K562 (cell line): Measurements from ENCODE around the gene ENDOD1. TPM values are rescaled to one million over a fixed set of nuclear protein-coding genes. Genes with fewer than 3 reads are reported as not detected.

Experiments
- ATAC-seq: fragments of 200-7000 bp; cut with Tn5 transposase; 3 replicates; pipeline ENCODE4 v1.9.1; 2020; ENCODE audit warnings: moderate library complexity
- BruUV-seq: library from RNA; stranded (reverse); fragments of 400-500 nt; replicated peaks from 2 replicates; lab custom pipeline; 2021; lab: Mats Ljungman, UMichigan
- CTCF ChIA-PET: fragments of 300-600 bp; formaldehyde crosslinking; extraction: SDS; loops from one replicate; lab custom pipeline; 2021; ENCODE audit warnings: low intra/inter-chr PET ratio; lab: Yijun Ruan, JAX
- POLR2A ChIA-PET: fragments of 300-600, 350-650 bp; sonication (Branson Sonifier 250); formaldehyde crosslinking; extraction: SDS; loops from one replicate; lab custom pipeline; 2021; ENCODE audit warnings: antibody characterized with exemption, inconsistent platforms; lab: Yijun Ruan, JAX
- DNase-seq, 4 experiments: peaks; one replicate each; pipeline versions ENCODE4 v3.0.0 to v3.0.0-alpha.2; 2011 to 2018; ENCODE audit warnings: low spot score in 3 of 4, mixed read lengths in 3 of 4; ENCODE audit errors: extremely low read depth in 1 of 4
- FAIRE-seq: peaks from 2 replicates; lab custom pipeline; 2011; peaks lifted over from hg19 to GRCh38; lab: Jason Lieb, UNC
- H2AFZ ChIP-seq: 2 replicates; pipeline ENCODE4 v1.6.0; 2011; ENCODE audit warnings: low read depth, low read length, control low read depth, inconsistent platforms
- H3K27ac ChIP-seq: fragments of 200-600 bp; 3 replicates; pipeline ENCODE4 v1.8.0; 2011; ENCODE audit warnings: low read depth, mild to moderate bottlenecking, control low read depth, inconsistent platforms, low read length, moderate library complexity, mixed read lengths; ENCODE audit errors: extremely low read depth
- H3K27me3 ChIP-seq, 2 experiments: fragments of 300-600 bp in 1 of 2; 2 replicates in 1 of 2; 3 replicates in 1 of 2; pipeline versions ENCODE4 v1.6.0 to v1.8.0; 2011; ENCODE audit warnings: inconsistent platforms in 2 of 2, low read length in 2 of 2, mild to moderate bottlenecking in 1 of 2, mixed read lengths in 1 of 2, moderate library complexity in 1 of 2; ENCODE audit not compliant: control insufficient read depth in 2 of 2, insufficient read depth in 2 of 2
- H3K36me3 ChIP-seq: fragments of 300-600 bp; 3 replicates; pipeline ENCODE4 v1.8.0; 2011; ENCODE audit warnings: mild to moderate bottlenecking, low read length, inconsistent platforms; ENCODE audit not compliant: control insufficient read depth, insufficient read depth
- H3K4me1 ChIP-seq, 2 experiments: fragments of 200-600 bp in 1 of 2; replicated peaks in 1 of 2; 2 replicates in 1 of 2; 3 replicates in 1 of 2; pipeline versions ENCODE4 v1.5.1 to v1.8.0; 2011; ENCODE audit warnings: inconsistent platforms in 2 of 2, low read length in 2 of 2, mild to moderate bottlenecking in 1 of 2, mixed read lengths in 1 of 2, moderate library complexity in 1 of 2; ENCODE audit not compliant: control insufficient read depth in 2 of 2, insufficient read depth in 2 of 2
- H3K4me2 ChIP-seq: 2 replicates; pipeline ENCODE4 v1.6.1; 2011; ENCODE audit warnings: low read length, control low read depth, inconsistent platforms, mixed read lengths; ENCODE audit not compliant: insufficient read depth
- H3K4me3 ChIP-seq: fragments of 200-600 bp; sonication (generic), shearing (Covaris generic); 2 replicates; pipeline ENCODE4 v1.5.1; 2016; ENCODE audit warnings: control low read depth, inconsistent platforms
- H3K79me2 ChIP-seq: fragments of 200-600 bp; 3 replicates; pipeline ENCODE4 v1.8.0; 2011; ENCODE audit warnings: low read length, inconsistent platforms; ENCODE audit not compliant: control insufficient read depth, insufficient read depth
- H3K9ac ChIP-seq, 2 experiments: 2 replicates each; pipeline versions ENCODE4 v1.6.0 to v1.6.1; 2011; ENCODE audit warnings: low read depth in 2 of 2, low read length in 2 of 2, control low read depth in 1 of 2, inconsistent platforms in 1 of 2, mild to moderate bottlenecking in 1 of 2, mixed read lengths in 1 of 2; ENCODE audit not compliant: insufficient read depth in 1 of 2
- H3K9me1 ChIP-seq: one replicate; pipeline ENCODE4 v1.6.0; 2011; ENCODE audit warnings: inconsistent platforms, mild to moderate bottlenecking, low read length, moderate library complexity; ENCODE audit not compliant: control insufficient read depth, insufficient read depth
- H3K9me3 ChIP-seq: replicated peaks from 2 replicates; pipeline ENCODE4 v1.5.1; 2011; ENCODE audit warnings: low read depth, low read length, inconsistent platforms; ENCODE audit not compliant: control insufficient read depth, insufficient read depth
- H4K20me1 ChIP-seq: replicated peaks from 2 replicates; pipeline ENCODE4 v1.6.1; 2011; ENCODE audit warnings: low read length, inconsistent platforms, mixed read lengths; ENCODE audit not compliant: control insufficient read depth, insufficient read depth
- CBX5 ChIP-seq: IDR thresholded peaks from 2 replicates; pipeline ENCODE4 v1.6.1; 2014; ENCODE audit warnings: low read depth, borderline replicate concordance
- EP300 ChIP-seq: IDR thresholded peaks from 2 replicates; pipeline ENCODE4 v1.6.1; 2012; ENCODE audit warnings: low read length, improper control_type of control experiment
- FOSL1 ChIP-seq: fragments of 200-800 bp; sonication (Bioruptor generic); conservative IDR thresholded peaks from 2 replicates; pipeline ENCODE4 v1.6.1; 2016; ENCODE audit warnings: missing genetic modification characterization, missing compliant biosample characterization
- FOXJ2 ChIP-seq: fragments of 200-800 bp; sonication (Bioruptor generic); IDR thresholded peaks from 2 replicates; pipeline ENCODE4 v1.6.1; 2016; ENCODE audit warnings: missing genetic modification characterization, missing compliant biosample characterization
- GTF2A2 ChIP-seq: IDR thresholded peaks from 2 replicates; pipeline ENCODE4 v1.6.1; 2016; ENCODE audit warnings: mild to moderate bottlenecking, missing genetic modification characterization, missing compliant biosample characterization
- ILF3 ChIP-seq: fragments of 450-650 bp; IDR thresholded peaks from 2 replicates; pipeline ENCODE4 v1.6.1; 2018; ENCODE audit warnings: antibody characterized with exemption, mild to moderate bottlenecking, moderate library complexity, borderline replicate concordance
- RHOXF2B ChIP-seq: fragments of 250-450 bp; sonication (Bioruptor Pico); conservative IDR thresholded peaks from 2 replicates; pipeline ENCODE4 v1.5.1; 2021
- SAFB ChIP-seq: fragments of 200-400 bp; formaldehyde crosslinking; IDR thresholded peaks from 2 replicates; pipeline ENCODE4 v1.6.1; 2017; ENCODE audit warnings: low read depth, low read length, borderline replicate concordance
- ZBTB17 ChIP-seq: fragments of 450-650 bp; formaldehyde crosslinking; IDR thresholded peaks from 2 replicates; pipeline ENCODE4 v1.4.0; 2020; ENCODE audit warnings: mild to moderate bottlenecking
- ZFP36 ChIP-seq: fragments of 150-350 bp; IDR thresholded peaks from 2 replicates; pipeline ENCODE4 v1.6.1; 2018; ENCODE audit warnings: low read length, low read depth; ENCODE audit not compliant: partially characterized antibody
- ZNF57 ChIP-seq: fragments of 450-650 bp; formaldehyde crosslinking; IDR thresholded peaks from 2 replicates; pipeline ENCODE4 v1.4.0; 2020; ENCODE audit warnings: mild to moderate bottlenecking, moderate library complexity
- ZNF75A ChIP-seq: fragments of 450-650 bp; formaldehyde crosslinking; IDR thresholded peaks from 2 replicates; pipeline ENCODE4 v1.4.0; 2020; ENCODE audit warnings: mild to moderate bottlenecking
- WGBS: fragments of 100-300 bp; shearing (Covaris generic); methylation state at CpG from one replicate; pipeline ENCODE4 v1.1.6; 2016; ENCODE audit warnings: low coverage, mixed read lengths; ENCODE audit not compliant: insufficient coverage; ENCODE audit errors: missing lambda C conversion rate; 5-methylcytosine and 5-hydroxymethylcytosine counted together
- in situ Hi-C: fragments of 300-500 bp; cut with MboI; formaldehyde crosslinking; loops from 4 replicates; pipeline ENCODE4 v1.15.0; 2018; ENCODE audit warnings: inconsistent platforms, mixed read lengths
- intact Hi-C: fragments of 100-400 bp; cut with micrococcal nuclease; formaldehyde crosslinking; loops from 2 replicates; pipeline ENCODE4 v1.14.2; 2022
- polyA plus RNA-seq, 8 experiments: library from polyadenylated mRNA; depleted of rRNA in 4 of 8; stranded (reverse) in 5 of 8; unstranded in 3 of 8; fragments of >200 nt; fragmentation: Nextera tagmentation in 2 of 8; fragmentation: Illumina TruSeq in 1 of 8; extraction: Ambion mirVana in 2 of 8; extraction: Trizol in 1 of 8; gene quantifications; 2 replicates each; pipeline versions ENCODE4 v1.2.1 to v1.2.3, GENCODE V29; 2011 to 2014; ENCODE audit warnings: inconsistent platforms in 1 of 8, missing spikeins in 1 of 8
- total RNA-seq, 7 experiments: library from RNA; depleted of rRNA in 6 of 7; stranded (reverse); fragments of >200 nt in 6 of 7; fragmentation: Illumina TruSeq in 2 of 7; extraction: Trizol in 2 of 7; gene quantifications; 2 replicates each; pipeline versions ENCODE4 v1.2.1 to v1.2.3, GENCODE V29; 2011 to 2021; ENCODE audit warnings: low replicate concordance in 1 of 7
- TF ChIP-seq, protein P1 (sequence below), 2 experiments: IDR thresholded peaks; 2 replicates each; pipeline ENCODE4 v1.6.1; 2012; ENCODE audit warnings: improper control_type of control experiment in 2 of 2, low read depth in 2 of 2, low read length in 2 of 2, borderline replicate concordance in 1 of 2
- TF ChIP-seq, protein P2 (sequence below): sonication (generic); formaldehyde crosslinking; IDR thresholded peaks from 2 replicates; pipeline ENCODE4 v1.8.0; 2022; ENCODE audit warnings: missing genetic modification reagents, mild to moderate bottlenecking, moderate library complexity, borderline replicate concordance

Gene ENDOD1
- total and polyA plus RNA-seq, 9 of the 15 experiments (the other 6 are each of a cell fraction or from before 2014, with no cell fraction given): 4.2 to 11.8 (median 9.3) TPM

- TF ChIP-seq, protein P1, sequence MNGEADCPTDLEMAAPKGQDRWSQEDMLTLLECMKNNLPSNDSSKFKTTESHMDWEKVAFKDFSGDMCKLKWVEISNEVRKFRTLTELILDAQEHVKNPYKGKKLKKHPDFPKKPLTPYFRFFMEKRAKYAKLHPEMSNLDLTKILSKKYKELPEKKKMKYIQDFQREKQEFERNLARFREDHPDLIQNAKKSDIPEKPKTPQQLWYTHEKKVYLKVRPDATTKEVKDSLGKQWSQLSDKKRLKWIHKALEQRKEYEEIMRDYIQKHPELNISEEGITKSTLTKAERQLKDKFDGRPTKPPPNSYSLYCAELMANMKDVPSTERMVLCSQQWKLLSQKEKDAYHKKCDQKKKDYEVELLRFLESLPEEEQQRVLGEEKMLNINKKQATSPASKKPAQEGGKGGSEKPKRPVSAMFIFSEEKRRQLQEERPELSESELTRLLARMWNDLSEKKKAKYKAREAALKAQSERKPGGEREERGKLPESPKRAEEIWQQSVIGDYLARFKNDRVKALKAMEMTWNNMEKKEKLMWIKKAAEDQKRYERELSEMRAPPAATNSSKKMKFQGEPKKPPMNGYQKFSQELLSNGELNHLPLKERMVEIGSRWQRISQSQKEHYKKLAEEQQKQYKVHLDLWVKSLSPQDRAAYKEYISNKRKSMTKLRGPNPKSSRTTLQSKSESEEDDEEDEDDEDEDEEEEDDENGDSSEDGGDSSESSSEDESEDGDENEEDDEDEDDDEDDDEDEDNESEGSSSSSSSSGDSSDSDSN (IDR thresholded peaks at IDR 0.05; ENCODE audit: borderline replicate concordance in 1 of 2, low read depth in 2 of 2, low read length in 2 of 2): no peak
- no peak for TF ChIP-seq SAFB
- no peak for TF ChIP-seq ZBTB17 (CRISPR knock-in tag)
- TF ChIP-seq ZNF75A (CRISPR knock-in tag): no peak
- TF ChIP-seq CBX5: no peak
Measured at GRCh38 chr11:95157824-95158223, 68.2 kb downstream of the ENDOD1 start (continued).

- H3K9me1 ChIP-seq: no peaks in the 10 kb centered on the region
- no peak overlapping the region for H3K27ac ChIP-seq
- ChIA-PET POLR2A (no interaction called here), CTCF (no interaction called here)
- 50% methylated on average over 1 of the region's 1 CpG for WGBS
- BruUV-seq: no TSS peak
- H3K9ac ChIP-seq: no peak overlapping the region
- H3K27me3 ChIP-seq: no peaks in the 10 kb centered on the region
- H3K79me2 ChIP-seq: no peaks in the 10 kb centered on the region
- H4K20me1 ChIP-seq: no peaks in the 10 kb centered on the region
- H3K9me3 ChIP-seq: peaks cover 2% of the 10 kb centered on the region; the same call in 1 of the 2 replicates
- TF ChIP-seq GTF2A2 (tag) (no peak), EP300 (no peak), ZFP36 (no peak), FOXJ2 (tag) (no peak), ZNF57 (CRISPR knock-in tag) (no peak), RHOXF2B (CRISPR knock-in tag) (no peak), FOSL1 (tag) (no peak), ILF3 (no peak)
- TF ChIP-seq, protein P2, sequence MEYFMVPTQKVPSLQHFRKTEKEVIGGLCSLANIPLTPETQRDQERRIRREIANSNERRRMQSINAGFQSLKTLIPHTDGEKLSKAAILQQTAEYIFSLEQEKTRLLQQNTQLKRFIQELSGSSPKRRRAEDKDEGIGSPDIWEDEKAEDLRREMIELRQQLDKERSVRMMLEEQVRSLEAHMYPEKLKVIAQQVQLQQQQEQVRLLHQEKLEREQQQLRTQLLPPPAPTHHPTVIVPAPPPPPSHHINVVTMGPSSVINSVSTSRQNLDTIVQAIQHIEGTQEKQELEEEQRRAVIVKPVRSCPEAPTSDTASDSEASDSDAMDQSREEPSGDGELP (CRISPR knock-in tag): no peak
- H3K4me3 ChIP-seq: no peak overlapping the region
- in situ Hi-C loops (loop anchor here (5.0 kb wide), 2 partner anchors 546 to 601 kb away; no protein-coding TSS in a partner anchor), intact Hi-C loops (no loop called here)
- peaks cover 0 to 2% of the 10 kb centered on the region in 2 experiments; a peak in 1 of 5 replicates for H3K4me1 ChIP-seq
- ATAC-seq: no peak
- no peaks in the 10 kb centered on the region for H3K36me3 ChIP-seq
- no peak for DNase-seq
- FAIRE-seq: no peak
- H2AFZ ChIP-seq: no peak overlapping the region
- H3K4me2 ChIP-seq: no peak overlapping the region
Measured at GRCh38 chr11:95161248-95161647, 71.6 kb downstream of the ENDOD1 start.
